ENCODE measurements around the gene TBC1D9B.
"Not testable (repeated sequence)": the region's sequence is repeated elsewhere in the genome, so short reads cannot be mapped to it uniquely, and the experiment has no call there.

Gene TBC1D9B

DNA sequence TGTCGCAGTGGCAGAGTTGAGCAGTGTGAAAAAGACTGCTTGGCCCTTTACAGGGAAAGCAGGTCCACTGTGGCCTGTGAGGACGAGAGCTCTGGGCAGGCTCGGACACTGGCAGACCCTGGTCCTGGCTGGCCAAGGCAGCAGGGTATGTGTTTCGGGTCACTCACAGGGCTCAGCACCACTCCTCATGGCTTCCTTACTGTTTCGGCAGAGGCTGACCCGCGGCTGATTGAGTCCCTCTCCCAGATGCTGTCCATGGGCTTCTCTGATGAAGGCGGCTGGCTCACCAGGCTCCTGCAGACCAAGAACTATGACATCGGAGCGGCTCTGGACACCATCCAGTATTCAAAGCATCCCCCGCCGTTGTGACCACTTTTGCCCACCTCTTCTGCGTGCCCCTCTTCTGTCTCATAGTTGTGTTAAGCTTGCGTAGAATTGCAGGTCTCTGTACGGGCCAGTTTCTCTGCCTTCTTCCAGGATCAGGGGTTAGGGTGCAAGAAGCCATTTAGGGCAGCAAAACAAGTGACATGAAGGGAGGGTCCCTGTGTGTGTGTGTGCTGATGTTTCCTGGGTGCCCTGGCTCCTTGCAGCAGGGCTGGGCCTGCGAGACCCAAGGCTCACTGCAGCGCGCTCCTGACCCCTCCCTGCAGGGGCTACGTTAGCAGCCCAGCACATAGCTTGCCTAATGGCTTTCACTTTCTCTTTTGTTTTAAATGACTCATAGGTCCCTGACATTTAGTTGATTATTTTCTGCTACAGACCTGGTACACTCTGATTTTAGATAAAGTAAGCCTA, 71.3 kb downstream of the TBC1D9B start:
- no peak for FAIRE-seq

DNA sequence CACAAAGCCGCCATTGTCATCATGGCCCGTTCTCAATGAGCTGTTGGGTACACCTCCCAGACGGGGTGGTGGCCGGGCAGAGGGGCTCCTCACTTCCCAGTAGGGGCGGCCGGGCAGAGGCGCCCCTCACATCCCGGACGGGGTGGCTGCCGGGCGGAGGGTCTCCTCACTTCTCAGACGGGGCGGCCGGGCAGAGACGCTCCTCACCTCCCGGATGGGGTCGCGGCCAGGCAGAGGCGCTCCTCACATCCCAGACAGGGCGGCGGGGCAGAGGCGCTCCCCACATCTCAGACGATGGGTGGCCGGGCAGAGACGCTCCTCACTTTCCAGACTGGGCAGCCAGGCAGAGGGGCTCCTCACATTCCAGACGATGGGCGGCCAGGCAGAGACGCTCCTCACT, 72.8 kb downstream of the TBC1D9B start:
- FAIRE-seq, result not testable (repeated sequence)

DNA sequence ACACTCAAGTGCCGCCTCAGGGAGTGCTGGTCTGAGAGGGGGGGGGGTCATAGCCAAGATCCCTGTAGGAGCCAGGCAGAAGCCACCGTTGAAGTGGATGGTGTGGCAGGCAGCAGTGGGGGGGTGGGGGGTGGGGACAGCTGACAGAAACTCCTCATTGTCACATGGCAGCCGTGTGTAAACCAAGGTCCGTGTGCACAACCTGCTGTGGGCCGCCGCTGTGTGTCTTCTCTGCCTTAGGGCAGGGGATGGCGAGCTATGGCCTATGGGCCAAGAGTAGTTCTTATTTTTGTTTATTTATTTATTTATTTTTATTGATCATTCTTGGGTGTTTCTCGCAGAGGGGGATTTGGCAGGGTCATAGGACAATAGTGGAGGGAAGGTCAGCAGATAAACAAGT, 73.6 kb downstream of the TBC1D9B start:
- FAIRE-seq, result no peak

DNA sequence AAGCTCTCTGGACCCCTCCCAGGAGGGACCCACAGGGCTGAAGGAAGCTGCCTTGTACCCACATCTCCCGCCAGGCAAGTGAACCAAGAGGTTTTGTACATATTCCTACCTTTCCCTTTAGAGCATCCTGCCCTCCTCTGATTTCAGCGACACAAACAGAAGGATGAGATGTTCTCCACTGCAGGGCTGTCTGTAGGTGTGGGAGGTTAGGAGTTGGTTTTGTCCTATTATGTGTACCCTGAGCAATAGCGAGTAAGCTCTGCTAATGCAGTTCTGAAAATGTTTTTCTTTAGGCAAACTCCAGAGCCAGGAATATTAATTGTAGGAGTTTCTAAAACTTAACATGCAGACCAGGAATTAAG, 74.0 kb downstream of the TBC1D9B start:
- FAIRE-seq, result no peak

DNA sequence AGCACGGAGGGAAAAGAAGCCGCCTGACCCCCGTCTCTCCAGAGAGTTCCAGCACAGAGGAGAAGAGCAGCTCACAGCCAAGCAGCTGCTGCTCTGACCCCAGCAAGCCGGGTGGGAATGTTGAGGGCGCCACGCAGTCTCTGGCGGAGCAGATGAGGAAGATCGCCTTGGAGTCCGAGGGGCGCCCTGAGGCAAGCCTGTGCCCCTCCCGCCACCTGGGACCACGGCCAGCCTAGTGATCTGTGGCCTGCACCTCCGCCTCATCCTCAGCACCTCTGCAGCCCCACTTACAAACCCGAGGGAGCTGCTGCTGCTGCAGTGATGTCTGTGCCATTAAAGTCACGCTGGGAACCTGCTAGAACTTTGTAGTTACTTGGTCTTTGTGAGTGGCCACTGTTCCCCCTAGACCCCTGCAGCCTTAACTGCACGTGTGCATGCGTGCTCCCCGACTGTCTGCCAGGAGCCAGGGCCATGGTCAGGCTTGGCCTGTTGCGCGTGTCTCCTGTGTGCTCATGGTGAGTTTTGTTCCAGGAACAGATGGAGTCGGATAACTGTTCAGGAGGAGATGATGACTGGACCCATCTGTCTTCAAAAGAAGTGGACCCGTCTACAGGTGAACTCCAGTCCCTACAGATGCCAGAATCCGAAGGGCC, 74.5 kb downstream of the TBC1D9B start:
- no peak for FAIRE-seq

DNA sequence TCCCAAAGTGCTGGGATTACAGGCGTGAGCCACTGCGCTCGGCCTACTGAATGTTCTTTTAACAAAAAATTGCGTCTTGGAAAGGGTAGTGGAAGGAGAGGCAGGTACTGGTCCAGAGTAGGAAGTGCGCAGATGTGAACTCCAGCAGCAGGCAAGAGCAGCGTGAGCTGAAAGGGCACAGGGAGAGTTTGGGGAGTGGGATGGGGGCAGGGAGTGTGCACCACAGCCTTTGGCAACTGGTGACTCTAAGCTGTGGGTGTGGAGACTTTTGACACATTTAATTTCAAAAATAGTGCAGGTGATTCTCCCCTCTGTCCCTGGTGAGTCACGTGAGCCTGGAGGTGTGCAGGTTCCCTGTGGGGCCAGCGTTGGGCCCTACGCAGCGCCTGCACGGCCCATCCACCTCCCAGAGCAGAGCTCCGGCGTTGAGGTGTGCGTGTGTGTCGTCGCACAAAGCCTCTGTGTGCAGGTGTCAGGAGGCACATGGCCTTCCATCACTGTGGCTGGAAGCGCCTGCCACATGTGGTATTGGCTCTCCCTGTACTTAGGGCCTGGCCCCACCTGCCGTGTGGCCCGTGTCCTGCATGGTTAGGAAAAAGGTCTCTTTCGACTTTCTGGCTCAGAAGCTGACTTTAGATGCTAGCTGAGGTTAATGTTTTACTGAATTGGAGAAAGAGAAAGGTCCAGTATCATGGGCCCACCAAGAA, 75.5 kb downstream of the TBC1D9B start:
- FAIRE-seq, result no peak

DNA sequence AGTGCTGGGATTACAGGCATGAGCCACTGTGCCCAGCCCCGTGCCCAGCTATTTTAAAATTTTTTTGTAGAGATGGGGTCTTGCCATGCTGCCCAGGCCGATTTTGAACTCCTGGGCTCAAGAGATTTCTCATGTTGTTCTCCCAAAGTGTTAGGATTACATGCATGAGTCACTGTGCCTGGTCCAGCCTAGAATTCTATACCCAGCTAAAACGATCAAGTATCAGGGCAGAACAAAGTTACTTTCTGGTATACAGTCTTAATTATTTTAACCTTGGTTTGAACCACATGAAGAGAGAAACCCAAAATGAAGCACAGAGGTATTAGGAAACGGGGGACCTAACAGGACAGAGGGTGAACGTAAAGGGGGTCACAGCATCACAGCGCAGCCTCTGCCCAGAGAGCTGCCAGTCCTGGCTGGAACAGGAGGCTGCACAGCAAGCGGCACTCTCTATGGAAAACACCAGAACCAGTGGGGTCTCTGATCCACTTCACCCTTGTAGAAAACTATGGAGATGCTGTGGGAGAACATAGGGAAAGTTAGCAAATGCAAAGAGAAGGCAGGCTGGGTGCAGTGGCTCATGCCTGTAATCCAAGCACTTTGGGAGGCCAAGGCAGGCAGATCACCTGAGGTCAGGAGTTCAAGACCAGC, 76.8 kb downstream of the TBC1D9B start:
- no peak for FAIRE-seq

DNA sequence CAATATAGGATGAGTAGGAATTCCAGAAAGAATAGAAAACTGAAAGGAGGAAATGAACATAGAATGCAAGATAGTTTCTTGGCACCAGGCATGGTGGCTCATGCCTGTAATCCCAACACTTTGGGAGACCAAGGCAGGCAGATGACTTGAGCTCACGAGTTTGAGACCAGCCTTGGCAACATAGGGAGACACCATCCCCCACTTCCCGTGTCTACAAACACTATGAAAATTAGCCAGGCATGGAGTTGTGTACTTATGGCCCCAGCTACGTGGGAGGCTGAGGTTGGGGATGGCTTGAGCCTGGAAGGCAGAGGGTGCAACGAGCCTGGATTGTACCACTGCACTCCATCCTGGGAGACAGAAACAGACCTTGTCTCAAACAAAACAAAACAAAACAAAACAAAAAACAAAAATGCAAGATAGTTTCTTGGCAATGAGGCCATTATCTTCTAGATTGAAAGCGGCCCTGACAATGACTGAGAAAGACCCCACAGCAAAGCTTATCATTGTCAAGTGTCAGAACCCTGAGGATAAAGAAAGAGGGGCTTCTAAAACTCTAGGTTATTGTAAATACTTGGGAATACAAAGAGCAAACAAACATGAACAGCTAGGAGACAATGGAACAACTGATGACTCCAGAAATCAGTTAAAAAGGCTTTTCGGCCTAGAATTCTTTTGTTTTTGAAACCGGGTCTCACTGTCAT, 77.8 kb downstream of the TBC1D9B start:
- no peak for FAIRE-seq

DNA sequence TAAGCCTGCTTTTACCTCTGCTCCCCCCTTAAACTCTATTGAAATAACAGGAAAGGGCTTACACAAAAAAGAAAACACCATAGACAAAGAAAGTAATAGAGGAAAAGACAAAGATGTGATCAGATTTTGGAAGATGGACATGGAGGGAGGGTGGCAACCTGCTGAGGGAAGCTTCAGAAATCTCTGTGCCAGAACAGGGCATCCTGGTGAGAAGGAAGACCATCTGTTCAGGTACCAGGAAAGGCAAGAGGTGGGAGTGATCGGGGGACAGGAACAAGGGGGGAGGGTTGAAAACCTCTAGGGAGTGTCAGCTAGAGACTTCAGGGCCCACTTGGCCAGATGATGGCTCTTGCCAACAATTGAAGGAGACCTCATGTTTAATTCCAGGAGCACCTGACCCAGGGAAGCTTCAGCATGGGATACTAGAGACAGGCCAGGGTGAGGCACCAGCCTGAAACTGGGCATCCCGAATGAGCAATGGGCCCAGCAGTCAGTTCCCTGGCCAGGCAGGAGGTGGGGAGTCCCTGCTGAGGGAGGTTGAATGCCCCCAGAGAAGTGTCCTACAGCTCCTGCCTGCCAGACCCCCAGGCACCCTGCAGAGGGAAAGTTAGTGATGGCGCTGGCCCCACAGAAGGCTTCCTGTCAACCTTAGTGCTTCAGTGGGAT, 78.8 kb downstream of the TBC1D9B start:
- no peak for FAIRE-seq

DNA sequence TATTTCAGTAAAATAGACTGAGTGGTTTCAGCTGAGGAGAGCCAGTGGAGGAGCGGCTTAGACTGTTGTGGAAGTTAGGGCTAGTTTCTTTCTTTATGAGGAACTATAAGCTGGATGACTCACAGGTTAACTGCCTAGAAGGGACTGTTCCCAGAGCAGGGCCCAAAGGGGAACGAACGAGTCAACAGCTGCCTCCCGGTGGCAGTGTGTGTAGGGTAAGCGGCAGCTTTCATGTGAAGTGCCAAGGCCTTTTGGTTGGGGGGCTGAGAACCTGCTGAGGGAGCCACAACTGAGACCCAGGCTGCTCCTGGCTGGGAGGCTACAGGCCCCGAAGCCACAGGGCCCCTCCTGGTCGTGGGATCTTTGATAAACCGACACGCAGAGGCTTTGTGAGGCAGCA, 80.0 kb downstream of the TBC1D9B start:
- no peak for FAIRE-seq

DNA sequence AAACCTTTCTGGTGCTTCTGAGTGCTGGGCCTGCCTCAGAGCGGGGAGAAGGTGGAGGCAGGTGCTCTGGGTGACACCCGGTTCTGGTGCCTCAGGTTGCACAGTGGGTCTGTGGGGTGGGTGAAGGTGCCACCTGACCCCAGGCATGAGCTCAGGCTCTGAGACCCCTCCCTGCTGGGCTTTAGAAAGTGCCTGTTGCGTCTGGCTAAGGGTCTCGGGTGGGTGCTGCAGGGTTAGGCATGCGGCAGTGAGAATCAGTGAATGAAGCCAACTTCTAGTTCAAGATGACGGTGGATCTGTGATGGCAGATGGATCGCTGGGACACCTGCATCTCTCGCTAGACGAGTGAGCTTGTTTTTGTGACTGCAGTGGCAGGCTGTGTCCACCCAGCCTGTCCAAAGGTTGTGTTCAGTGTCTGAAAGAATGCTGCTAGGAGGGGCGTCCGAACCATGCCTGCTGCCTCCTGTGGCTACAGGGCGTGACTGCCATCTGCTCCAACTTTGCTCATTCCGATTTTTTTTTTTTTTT, 82.0 kb downstream of the TBC1D9B start:
- no peak for FAIRE-seq

DNA sequence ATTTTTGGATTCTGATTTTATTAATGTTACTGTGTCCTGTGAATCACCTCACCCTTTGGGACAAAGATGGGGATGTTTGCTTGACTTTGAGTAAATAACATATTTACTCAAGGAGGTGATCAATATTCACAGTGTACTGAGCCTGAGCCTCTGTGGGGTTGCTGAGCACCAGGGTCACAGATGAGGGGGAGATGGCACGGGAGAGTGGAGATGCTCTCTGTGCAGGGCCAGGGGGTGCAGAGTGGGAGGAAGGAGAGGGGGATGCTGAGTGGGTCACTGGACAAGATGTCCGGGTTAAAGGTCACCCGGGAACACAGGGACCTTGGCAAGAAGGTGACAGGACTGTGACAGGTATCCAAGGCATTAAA, 83.0 kb downstream of the TBC1D9B start:
- FAIRE-seq, result no peak

DNA sequence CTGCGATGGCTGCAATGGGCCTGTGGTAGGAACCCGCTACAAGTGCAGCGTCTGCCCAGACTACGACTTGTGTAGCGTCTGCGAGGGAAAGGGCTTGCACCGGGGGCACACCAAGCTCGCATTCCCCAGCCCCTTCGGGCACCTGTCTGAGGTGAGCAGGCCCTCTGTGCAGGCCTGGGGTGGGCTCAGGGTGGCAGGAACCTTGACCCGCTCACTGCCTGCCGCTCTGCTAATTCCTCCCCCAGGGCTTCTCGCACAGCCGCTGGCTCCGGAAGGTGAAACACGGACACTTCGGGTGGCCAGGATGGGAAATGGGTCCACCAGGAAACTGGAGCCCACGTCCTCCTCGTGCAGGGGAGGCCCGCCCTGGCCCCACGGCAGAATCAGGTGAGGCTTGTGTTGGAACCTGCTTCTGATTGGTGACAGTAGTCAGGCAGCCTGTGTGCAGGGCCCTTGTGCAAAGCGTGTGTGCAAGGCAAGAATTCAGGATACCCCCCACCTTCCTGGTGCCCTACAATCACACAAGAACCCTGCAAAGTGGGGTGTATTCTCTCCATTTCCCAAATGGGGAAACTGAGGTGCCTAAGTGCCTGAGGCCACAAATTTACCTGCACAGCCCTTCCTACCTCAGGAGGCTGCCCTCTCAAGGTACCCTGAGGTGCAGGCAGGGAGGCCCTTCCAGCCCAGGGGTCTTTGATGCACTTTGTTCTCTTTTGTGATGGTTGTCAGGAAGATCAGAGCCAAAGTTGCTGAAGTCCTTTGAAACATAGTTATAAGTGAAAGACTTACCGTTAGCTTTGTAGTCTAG, 83.6 kb downstream of the TBC1D9B start:
- no peak for FAIRE-seq

DNA sequence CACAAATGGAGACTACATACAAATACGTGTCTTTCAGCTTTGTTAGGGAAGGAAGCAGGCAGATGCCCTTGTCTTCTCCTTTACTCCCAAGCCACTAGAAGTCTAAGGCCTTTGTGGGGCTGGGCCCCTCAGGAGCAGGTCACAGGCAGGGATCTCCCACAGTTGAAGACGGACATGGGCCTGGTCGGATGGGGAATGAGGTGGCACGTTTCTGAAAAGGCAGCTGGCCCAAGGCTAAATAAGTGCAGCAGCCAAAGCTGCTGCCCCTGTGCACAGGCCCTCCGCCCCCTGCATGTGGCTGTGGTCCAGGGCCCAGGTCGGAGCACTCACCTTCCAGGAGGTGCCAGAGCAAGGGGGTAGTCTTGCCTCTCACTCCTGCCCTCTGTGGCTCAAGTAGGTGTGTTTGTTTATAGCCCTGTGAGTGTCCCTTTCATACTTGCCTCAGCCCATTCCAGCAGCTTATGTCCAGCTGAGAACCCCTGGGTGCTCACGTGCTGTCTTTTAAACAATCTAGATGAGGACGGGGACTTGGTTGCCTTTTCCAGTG, 85.2 kb downstream of the TBC1D9B start:
- no peak for FAIRE-seq

DNA sequence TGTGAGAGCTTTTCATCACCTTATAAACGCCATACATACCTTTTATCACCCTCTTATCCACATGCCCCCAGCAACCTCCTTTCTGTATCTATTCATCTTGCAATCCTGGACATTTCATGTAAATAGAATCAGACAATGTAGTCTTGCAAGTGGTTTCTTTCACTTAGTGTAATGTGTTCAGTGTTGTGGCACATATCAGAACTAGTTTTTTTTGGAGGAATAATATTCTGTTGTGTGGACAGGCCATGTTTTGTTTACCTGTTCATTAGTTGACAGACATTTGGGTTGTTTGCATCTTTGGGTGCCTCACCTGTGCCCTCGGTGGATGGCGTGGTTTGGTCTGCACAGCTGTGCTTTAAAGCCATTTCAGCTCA, 85.7 kb downstream of the TBC1D9B start:
- FAIRE-seq, result no peak

DNA sequence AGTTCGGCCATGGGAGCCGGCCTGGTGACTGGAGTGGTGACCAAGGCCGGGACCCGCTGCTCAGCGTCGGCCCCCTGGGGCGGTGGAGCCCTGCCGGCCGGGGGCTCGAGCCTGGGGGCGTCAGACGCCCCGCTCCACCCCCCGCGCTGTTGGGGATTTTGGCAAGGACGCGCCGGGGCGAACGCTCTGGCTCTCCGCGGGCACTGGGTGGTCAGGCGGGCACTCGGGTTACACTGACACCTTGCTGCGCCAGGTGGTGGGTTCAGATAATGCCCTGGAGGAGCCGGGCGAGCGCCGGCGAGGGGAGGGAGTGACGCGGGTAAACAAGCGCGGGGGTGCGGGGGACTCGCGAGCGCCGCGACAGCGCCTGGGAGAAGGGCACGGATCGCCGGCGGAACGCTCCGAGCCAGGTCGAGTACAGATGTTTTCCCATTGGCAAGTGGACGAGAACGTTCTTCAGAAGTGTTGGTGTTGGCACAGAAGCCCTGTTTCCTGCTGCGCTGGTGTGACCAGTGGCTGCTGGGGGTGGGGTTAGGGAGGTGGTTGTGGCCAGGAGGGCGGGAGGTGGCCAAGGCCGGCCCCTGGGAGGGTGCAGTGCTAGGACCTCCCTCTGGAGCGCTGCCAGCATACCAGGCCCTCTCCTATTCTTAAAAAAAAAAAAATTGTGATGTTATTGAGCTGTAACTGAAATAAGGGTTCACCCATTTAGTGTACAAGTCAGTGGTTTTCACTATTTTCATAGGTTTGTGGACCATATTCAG, 86.2 kb downstream of the TBC1D9B start:
- FAIRE-seq, result no peak

DNA sequence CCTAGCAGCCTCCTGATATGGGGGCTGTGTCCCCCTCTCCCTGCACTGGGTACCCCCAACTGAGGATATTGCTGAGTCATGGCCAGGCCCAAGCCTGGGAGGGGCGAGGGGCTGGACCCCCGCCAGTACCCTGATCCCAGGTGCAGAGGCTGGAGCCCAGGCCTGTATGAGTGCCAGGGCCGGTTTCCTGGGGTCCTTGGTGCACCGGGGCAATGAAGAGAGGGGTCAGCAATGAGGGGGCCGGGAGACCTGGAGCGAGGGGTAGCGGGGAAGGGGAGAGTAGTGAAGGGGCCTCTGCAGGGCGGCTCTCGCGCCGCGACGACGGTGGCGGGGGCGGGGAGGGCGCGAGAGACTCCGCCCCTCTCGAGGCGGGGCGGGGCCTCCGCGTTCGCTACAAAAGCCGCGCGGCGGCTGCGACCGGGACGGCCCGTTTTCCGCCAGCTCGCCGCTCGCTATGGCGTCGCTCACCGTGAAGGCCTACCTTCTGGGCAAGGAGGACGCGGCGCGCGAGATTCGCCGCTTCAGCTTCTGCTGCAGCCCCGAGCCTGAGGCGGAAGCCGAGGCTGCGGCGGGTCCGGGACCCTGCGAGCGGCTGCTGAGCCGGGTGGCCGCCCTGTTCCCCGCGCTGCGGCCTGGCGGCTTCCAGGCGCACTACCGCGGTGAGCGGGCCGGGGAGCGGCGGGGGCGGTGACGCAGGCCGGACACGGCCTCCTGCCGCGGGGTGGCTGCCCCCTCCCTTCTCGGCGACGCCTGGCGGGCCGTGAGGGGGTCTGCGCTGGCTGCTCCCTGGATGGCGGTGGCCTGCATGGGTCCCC, 87.0 kb downstream of the TBC1D9B start, which contains the start of gene SQSTM1:
TSS of gene SQSTM1 (plus strand) at position 423 of the 815 bp plus-strand sequence. CDS start at position 455, 32 bp downstream.
- FAIRE-seq, result no peak

DNA sequence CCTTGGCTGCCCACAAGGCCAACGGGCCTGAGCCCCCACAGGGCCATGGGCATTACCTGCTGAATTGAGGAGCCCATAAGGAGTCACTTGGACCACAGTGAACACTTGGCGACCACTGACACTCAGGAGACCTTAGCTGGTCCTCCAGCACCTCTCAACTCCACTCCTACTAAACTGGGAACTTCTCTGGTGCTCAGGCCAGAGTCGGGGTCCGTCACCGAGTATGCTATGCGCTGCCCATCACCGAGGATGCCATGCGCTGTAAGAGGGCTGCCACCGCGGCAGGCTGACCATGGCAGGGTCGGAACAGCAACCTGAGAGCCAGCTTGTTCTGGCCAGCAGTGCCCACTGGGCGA, 87.6 kb downstream of the TBC1D9B start:
- FAIRE-seq, result no peak
